Activated T-cell treated with anti-CD3 and anti-CD28 coated beads for 4 hours (primary cell): ENCODE measurements around the gene KCNK18.

Experiments
- DNase-seq: peaks from one replicate; pipeline ENCODE4 v3.0.0-alpha.2; 2020

Gene KCNK18

DNA sequence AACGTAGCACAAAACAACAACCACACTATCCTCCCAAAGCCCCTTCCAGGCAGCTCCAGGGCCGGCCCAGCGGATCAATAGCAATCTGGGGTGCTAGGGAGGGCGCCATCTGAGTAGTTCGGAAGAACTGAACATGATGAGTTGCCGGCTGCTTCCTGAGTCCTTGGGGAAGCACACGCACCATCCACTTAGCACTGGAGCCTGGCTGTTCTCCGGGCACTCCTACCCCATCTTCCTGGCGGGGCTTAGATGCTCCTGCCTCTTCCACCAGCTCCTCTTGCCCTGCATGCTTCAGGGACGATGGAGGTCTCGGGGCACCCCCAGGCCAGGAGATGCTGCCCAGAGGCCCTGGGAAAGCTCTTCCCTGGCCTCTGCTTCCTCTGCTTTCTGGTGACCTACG is at the start of gene KCNK18:
Gene KCNK18 (plus strand): TSS at position 301 of the 400 bp plus-strand sequence. CDS start 0 bp downstream, at position 301.
- DNase-seq: no peak

DNA sequence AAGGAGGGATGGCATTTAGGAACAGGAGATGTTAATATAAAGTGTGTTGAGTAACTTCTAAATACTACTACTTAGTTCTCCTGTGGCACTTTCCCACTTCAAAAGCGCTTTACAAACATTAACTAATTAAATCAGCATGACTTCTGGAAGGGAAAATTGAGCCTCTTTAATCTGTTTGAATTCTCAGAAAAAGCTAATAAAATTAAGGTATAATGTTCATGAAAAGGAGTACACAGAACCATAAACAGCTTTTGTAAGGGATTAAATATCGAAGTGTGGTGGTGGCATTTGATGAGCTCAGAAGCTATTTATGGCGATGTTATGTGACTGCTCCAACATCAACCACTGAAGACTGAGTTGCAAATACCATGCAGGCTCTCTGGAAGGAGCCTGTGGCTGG is 49.0 kb upstream of the KCNK18 start:
- no peak for DNase-seq

- DNase-seq: no peak
Observed at GRCh38 chr10:117152668-117153067, 44.6 kb upstream of the KCNK18 start.

DNA sequence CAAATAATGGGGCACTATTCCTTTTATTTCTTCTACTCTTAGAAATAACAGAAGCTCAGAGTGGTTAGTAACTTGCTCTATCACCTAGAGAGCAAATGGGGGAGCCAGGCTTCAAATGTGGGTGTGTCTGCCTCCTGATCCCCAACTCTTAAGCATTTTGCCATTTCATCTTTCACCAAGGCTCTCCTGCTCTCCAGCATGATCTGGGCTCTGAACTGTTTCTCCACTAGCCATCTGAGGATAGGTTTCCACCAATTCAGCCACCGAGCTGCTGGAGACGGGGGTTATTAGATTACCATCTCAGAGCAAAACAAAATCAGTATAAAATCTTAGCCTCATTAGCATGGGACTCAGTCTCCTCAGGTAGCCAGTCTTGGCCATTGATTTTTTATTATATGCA is 39.0 kb upstream of the KCNK18 start:
- DNase-seq: no peak

DNA sequence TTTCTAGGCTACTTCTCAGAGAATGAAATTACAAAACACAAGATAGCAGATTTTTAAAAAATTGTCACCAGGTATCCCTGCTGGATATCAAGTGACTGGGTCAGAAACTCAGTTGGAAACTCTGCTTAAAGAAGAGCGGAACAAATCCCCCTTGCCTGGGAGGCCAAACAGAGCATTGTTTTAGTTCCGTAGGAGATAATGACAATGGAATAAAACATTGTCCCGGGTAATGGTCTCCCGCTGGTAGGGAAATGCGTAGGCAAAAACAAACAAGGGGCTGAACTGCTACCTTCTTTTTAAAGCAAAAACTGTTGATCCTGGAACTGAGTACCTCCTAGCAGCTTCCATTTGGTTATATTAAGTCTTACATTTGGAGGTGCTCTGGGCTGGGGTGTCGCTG is 37.9 kb upstream of the KCNK18 start:
- no peak for DNase-seq

- DNase-seq: no peak
Observed at GRCh38 chr10:117160567-117160966, 36.7 kb upstream of the KCNK18 start.

GRCh38 chr10:117161386-117162033 is 35.8 kb upstream of the KCNK18 start:
- DNase-seq: no peak

- DNase-seq: no peak
Observed at GRCh38 chr10:117162093-117163060, 34.9 kb upstream of the KCNK18 start.

GRCh38 chr10:117163061-117163953 is 34.0 kb upstream of the KCNK18 start:
- no peak for DNase-seq

- no peak for DNase-seq
Observed at GRCh38 chr10:117163954-117164548, 33.2 kb upstream of the KCNK18 start.

- no peak for DNase-seq
Observed at GRCh38 chr10:117164592-117165537, 32.4 kb upstream of the KCNK18 start.

DNA sequence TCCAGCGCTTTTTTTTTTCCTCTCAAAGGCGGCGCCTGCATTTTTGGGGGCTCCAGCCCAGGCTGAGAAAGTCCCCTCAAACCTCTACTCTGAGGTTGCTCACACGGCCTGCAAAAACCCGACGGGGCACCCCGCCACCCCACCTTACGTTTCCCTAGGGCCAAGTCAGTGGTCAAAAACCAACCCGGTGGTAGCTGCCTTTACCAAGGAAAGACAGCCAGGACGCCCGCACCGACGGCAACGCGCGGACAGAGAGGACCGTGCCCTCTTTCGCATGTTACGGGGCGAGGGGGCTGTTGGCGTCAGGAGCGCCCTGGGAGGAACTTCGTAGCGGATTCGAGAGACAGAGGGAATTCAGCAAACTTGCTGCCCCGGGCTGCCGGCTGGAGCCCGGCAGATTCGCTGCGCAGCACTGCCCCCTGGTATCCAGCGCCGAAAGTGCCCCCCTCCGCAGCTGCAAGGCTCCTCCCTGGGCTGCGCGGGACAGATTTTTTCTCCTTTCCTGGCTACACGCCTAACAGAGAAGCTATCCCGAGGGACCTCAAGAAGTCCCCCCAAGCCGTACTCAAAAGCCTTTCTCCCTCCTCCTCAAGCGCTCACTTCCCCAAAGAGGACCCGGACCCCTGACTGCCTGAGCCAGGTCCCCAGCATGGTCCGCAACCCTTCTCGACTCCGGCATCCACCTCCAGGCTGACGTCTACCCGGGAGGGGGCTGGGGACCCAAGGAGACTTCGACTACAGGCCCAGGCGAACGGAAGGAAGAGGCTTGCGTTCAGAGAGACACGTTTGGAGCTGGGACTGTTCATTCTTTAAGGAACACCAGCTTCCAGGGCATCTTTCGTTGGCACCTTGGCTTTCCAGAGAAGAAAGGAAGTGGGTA is 31.5 kb upstream of the KCNK18 start:
- DNase-seq: no peak

- no peak for DNase-seq
Observed at GRCh38 chr10:117166418-117167345, 30.6 kb upstream of the KCNK18 start.

GRCh38 chr10:117167346-117167788 is 29.9 kb upstream of the KCNK18 start:
- DNase-seq: no peak

DNA sequence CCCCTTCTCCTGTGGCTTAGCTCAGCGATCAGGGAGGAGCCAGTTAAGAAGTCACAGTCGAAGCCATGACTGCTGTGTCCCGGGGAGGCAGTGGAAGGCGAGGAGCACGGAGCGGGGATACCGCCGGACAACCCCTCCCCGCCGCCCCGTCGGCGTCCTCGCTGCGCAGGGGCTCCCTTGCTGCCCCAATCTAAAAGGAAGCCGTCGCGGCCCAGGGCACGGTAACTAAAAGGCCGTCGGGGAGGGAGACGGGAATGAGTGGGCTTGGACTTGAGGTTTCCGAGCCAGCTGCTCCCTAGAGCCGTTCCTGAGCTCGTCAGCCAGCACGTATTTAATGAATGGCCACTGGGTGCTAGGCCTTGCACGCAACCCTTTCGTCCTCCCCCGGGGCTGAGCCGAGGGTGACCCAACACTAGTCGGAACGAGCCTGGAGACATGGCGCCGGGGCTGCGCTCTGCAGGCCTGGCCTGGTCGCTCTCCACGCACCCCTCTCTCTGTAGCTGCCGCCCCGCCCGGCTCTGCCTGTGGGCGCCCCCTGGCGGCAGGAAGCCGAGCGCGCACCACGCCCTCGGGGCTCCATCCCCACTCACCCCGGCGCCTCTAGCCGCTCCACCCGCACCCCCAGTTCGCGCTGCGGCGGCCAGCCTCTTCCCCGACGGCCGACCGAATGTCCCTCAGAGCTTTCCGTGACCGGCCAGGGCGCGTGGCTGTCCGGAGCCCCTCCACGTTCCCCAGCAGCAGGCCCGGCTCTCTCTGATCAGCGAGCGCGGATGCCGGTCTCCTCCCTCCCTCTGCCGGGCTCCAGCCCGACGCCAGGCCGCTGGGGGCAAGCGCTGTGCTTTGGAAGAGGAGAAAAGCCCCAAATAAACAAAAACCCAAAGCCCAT is 29.3 kb upstream of the KCNK18 start:
- peak; percentile 60 for DNase-seq

- no peak for DNase-seq
Observed at GRCh38 chr10:117168729-117169128, 28.6 kb upstream of the KCNK18 start.

- DNase-seq: no peak
Observed at GRCh38 chr10:117169480-117169879, 27.8 kb upstream of the KCNK18 start.

DNA sequence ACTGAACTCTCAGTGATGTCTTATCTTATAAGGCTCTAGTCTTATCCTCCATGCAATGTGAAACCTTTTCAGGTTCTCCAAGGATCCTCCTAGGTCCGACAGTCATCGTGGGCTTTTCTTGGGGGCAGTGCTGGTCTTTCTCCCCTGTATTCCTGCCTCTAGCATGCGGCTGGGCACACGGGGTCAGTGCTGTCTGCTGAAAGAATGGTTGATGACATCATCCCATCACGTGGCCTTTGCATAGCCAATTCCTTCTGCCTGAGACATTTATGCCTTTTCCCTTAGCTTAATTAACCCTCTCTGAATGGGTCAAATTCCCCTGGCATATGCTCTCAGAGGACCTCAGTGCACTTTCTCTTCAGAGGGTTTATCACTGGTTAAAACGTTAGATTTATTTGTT is 27.0 kb upstream of the KCNK18 start:
- no peak for DNase-seq
